Large intestine (tissue), 3 donors: Measurements from ENCODE around the gene AKAP13. TPM values are rescaled to one million over a fixed set of nuclear protein-coding genes. Genes with fewer than 3 reads are reported as not detected.

ENCODE experiments used
- DNase-seq, 2 donors: peaks; one replicate each; pipeline versions ENCODE4 v3.0.0 to v3.0.0-alpha.2; 2013
- H3K27ac ChIP-seq: one replicate; pipeline ENCODE4 v1.5.1; 2013; ENCODE audit warnings: low read length
- H3K27me3 ChIP-seq: 2 replicates; pipeline ENCODE4 v1.6.1; 2013; ENCODE audit warnings: low read length; ENCODE audit not compliant: control insufficient read depth, insufficient read depth
- H3K36me3 ChIP-seq: 2 replicates; pipeline ENCODE4 v1.6.1; 2013; ENCODE audit warnings: low read length; ENCODE audit not compliant: control insufficient read depth, insufficient read depth
- H3K4me1 ChIP-seq: one replicate; pipeline ENCODE4 v1.6.1; 2013; ENCODE audit warnings: low read length; ENCODE audit not compliant: control insufficient read depth, insufficient read depth
- H3K4me3 ChIP-seq: one replicate; pipeline ENCODE4 v1.5.1; 2013; ENCODE audit warnings: low read length
- H3K9me3 ChIP-seq: one replicate; pipeline ENCODE4 v1.6.1; 2013; ENCODE audit warnings: mild to moderate bottlenecking, low read depth, low read length, moderate library complexity; ENCODE audit not compliant: control insufficient read depth
- WGBS: methylation state at CpG from one replicate; pipeline ENCODE4 v1.1.5; 2013; ENCODE audit warnings: low lambda C conversion rate; ENCODE audit not compliant: insufficient coverage; 5-methylcytosine and 5-hydroxymethylcytosine counted together
- polyA plus RNA-seq: library from polyadenylated mRNA; unstranded; fragments of 120-200 nt; gene quantifications from one replicate; pipeline ENCODE4 v1.2.1, GENCODE V29; 2013

AKAP13 gene
- polyA plus RNA-seq, 1 donor, result 68.9 TPM

DNA sequence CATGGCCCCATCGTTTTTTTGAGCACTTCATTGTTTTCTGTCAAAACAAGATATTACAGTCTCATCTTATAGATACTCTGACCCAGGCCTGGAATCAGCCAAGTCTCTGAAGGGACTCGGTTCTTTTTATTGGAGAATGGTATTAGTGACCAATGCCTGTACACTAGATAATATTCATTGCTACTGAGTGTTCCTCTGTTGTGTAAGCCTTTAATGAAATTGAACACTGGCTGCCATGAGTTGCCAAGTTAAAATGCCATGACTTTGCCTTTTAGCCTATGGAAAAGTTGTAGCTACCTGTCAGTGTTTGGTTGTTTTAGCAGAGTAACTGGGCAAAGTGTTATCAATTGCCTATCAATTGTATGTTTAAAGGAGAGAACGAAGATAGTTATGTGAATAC, 134.0 kb downstream of the AKAP13 start:
- H3K9me3 ChIP-seq, result no peaks in the 10 kb centered on the region
- H3K4me3 ChIP-seq, result no peak overlapping the region
- H3K27ac ChIP-seq, result no peak overlapping the region
- H3K36me3 ChIP-seq, result no peaks in the 10 kb centered on the region
- no peak for DNase-seq
- WGBS, result 46% methylated on average over 2 of the region's 3 CpGs
- no peaks in the 10 kb centered on the region for H3K4me1 ChIP-seq
- H3K27me3 ChIP-seq, result no peaks in the 10 kb centered on the region

- H3K36me3 ChIP-seq, result no peaks in the 10 kb centered on the region
- WGBS, result no CpG with 5 or more reads among the region's 4 CpGs
- H3K4me1 ChIP-seq, result peaks cover 2% of the 10 kb centered on the region
- peak in 1 of 2 donors; percentile 47 for DNase-seq
- H3K27me3 ChIP-seq, result no peaks in the 10 kb centered on the region
- H3K4me3 ChIP-seq, result no peak overlapping the region
- no peaks in the 10 kb centered on the region for H3K9me3 ChIP-seq
- peak overlapping the region; percentile 9 for H3K27ac ChIP-seq
Measured at GRCh38 chr15:85515212-85515611, 134.8 kb downstream of the AKAP13 start.

DNA sequence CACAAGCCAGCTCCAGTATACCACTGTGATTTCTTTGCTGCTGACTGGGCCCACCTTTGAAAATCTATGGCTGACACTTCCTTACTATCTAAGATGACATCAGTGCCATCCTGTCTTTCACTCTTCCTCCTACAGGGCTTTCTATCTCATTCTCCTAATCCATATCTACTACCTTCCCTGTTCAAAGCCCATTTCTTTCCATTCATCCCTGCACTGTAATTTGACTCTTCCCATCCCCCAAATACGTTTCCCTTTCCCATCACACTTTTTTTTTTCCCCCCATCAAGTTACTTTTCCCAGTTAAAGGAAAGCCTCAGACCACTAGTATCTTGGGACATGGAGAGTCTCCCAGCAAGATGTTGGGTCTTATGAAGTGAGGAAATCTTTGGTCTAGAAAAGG, 136.7 kb downstream of the AKAP13 start:
- no peak overlapping the region for H3K27ac ChIP-seq
- no CpG with 5 or more reads among the region's 1 CpG for WGBS
- DNase-seq, result no peak
- peaks cover 2% of the 10 kb centered on the region for H3K4me1 ChIP-seq
- no peaks in the 10 kb centered on the region for H3K27me3 ChIP-seq
- no peaks in the 10 kb centered on the region for H3K36me3 ChIP-seq
- no peak overlapping the region for H3K4me3 ChIP-seq
- no peaks in the 10 kb centered on the region for H3K9me3 ChIP-seq

- H3K4me3 ChIP-seq, result no peak overlapping the region
- no peaks in the 10 kb centered on the region for H3K27me3 ChIP-seq
- H3K27ac ChIP-seq, result no peak overlapping the region
- peaks cover 12% of the 10 kb centered on the region for H3K36me3 ChIP-seq
- H3K9me3 ChIP-seq, result no peaks in the 10 kb centered on the region
- 62% methylated on average over 2 of the region's 5 CpGs for WGBS
- peaks cover 2% of the 10 kb centered on the region for H3K4me1 ChIP-seq
- DNase-seq, result no peak
Measured at GRCh38 chr15:85518979-85519761, 138.8 kb downstream of the AKAP13 start.

- Histone ChIP-seq H3K27ac (no peak overlapping the region), H3K4me3 (no peak overlapping the region), H3K36me3 (peaks cover 12% of the 10 kb centered on the region), H3K27me3 (no peaks in the 10 kb centered on the region), H3K4me1 (peaks cover 2% of the 10 kb centered on the region), H3K9me3 (no peaks in the 10 kb centered on the region)
- DNase-seq, result no peak
- 40% methylated on average over 1 of the region's 3 CpGs for WGBS
Measured at GRCh38 chr15:85520650-85521049, 140.2 kb downstream of the AKAP13 start.

DNA sequence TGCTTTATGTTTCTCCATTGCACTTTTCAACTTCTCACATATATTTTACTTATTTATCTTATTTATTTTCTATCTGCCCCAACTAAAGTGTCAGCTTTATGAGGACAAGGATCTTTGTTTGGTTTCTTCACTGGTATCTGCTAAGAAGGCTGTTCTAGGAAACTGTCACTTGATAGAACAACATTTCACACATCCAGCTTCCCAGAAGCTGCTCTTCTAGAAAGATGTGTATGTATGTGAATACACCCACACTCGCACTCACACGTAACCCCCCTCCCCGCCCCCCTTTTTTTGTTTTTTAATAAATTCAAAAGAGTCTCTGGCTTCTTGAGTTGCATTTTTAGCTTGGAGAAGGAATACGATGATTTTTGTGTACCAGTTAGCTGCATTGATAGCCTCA, 143.1 kb downstream of the AKAP13 start:
- no peaks in the 10 kb centered on the region for H3K9me3 ChIP-seq
- WGBS, result no CpG with 5 or more reads among the region's 4 CpGs
- H3K27ac ChIP-seq, result no peak overlapping the region
- H3K27me3 ChIP-seq, result no peaks in the 10 kb centered on the region
- DNase-seq, result no peak
- peaks cover 5% of the 10 kb centered on the region for H3K4me1 ChIP-seq
- no peak overlapping the region for H3K4me3 ChIP-seq
- H3K36me3 ChIP-seq, result peaks cover 14% of the 10 kb centered on the region

DNA sequence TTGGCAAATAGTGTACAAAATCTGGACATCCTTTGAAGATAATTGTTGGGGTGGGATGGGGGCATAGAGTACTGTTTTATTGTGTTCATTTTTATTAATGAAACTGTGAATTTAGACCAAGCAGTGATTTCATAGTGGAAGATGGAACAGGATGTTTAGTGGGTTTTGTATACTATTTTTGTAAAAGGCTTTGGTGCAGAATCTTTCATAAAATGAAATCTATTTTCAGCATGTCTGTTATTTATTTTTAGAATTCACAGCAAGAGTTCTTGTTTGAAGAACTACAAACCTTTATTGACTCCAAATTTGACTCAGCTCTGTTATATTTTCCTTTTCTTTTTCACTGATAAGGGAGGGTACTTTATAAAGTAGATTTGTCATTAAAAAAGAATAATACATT, 145.4 kb downstream of the AKAP13 start:
- Histone ChIP-seq H3K27ac (no peak overlapping the region), H3K9me3 (no peaks in the 10 kb centered on the region), H3K36me3 (peaks cover 18% of the 10 kb centered on the region), H3K27me3 (no peaks in the 10 kb centered on the region), H3K4me1 (peaks cover 3% of the 10 kb centered on the region), H3K4me3 (no peak overlapping the region)
- no peak for DNase-seq

DNA sequence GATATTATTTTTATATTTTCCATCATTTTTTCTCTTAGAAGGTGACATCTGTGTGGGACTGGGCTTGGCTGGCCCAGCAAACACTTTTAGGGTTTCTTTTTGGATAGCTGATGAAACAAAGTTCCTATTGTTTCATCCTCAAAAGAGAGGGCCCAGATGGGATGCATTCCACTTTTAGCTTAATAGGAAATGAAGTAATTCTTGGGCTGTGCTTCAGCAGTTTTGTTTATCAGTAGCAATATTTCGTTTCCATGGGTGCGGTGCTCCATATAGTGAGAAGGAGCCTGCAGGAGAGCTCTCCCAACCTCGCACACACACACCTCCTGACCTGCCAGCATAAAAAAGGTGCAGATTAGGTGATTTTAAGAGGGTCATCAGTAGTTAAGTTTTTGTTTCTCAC, 147.5 kb downstream of the AKAP13 start:
- Histone ChIP-seq H3K36me3 (peaks cover 18% of the 10 kb centered on the region), H3K4me1 (peaks cover 3% of the 10 kb centered on the region), H3K27me3 (no peaks in the 10 kb centered on the region), H3K9me3 (no peaks in the 10 kb centered on the region), H3K27ac (peak overlapping the region; percentile 25), H3K4me3 (no peak overlapping the region)
- DNase-seq, result peak; percentile 57 to 61
- no CpG with 5 or more reads among the region's 3 CpGs for WGBS

GRCh38 chr15:85530079-85530478, 149.7 kb downstream of the AKAP13 start:
- no peaks in the 10 kb centered on the region for H3K9me3 ChIP-seq
- H3K27me3 ChIP-seq, result no peaks in the 10 kb centered on the region
- no peak overlapping the region for H3K4me3 ChIP-seq
- no peak overlapping the region for H3K27ac ChIP-seq
- 50% methylated on average over 2 of the region's 7 CpGs for WGBS
- peaks cover 3% of the 10 kb centered on the region for H3K4me1 ChIP-seq
- DNase-seq, result no peak
- peaks cover 18% of the 10 kb centered on the region for H3K36me3 ChIP-seq

DNA sequence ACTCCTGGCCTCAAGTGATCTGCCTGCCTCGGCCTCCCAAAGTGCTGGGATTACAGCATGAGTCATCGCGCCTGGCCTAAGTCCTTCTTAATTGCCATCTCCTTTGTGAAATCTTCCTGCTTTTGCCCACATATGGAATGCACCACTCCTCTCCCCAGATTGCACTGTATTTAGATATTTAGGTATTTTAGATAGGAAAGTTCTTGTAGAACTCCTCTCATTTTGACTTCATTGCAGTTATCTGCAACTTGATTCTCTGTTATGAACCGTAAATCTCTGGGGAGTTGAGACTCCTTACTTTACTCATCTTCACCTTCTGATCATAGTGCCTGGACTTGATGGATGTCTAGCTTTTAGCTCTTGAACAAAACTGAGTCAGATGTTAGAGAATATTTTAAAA, 150.7 kb downstream of the AKAP13 start:
- Histone ChIP-seq H3K4me1 (peaks cover 3% of the 10 kb centered on the region), H3K4me3 (no peak overlapping the region), H3K9me3 (no peaks in the 10 kb centered on the region), H3K27me3 (no peaks in the 10 kb centered on the region), H3K27ac (no peak overlapping the region), H3K36me3 (peaks cover 22% of the 10 kb centered on the region)
- no peak for DNase-seq
- whole genome bisulfite sequencing, result no CpG with 5 or more reads among the region's 4 CpGs

DNA sequence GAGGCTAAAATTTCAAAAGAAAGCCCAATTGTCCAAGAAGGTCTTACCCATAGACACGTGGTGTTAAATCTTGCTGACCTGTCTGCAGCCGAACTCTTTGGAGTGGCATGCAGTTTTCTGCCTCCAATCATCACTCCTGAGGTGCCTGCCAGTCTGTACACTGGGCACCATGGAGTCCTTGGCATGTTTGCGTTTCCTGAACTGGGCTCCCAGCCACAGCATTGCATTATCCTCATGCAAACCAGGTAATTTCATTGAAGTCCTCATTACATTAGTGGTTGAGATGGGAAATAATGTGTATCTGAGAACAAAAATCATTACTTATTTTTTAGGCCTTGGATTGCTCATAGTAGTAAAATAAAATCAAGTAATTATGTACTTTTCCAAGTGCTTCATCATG, 152.3 kb downstream of the AKAP13 start:
- peaks cover 20% of the 10 kb centered on the region for H3K36me3 ChIP-seq
- H3K9me3 ChIP-seq, result no peaks in the 10 kb centered on the region
- H3K27me3 ChIP-seq, result no peaks in the 10 kb centered on the region
- no CpG with 5 or more reads among the region's 3 CpGs for WGBS
- DNase-seq, result no peak
- H3K27ac ChIP-seq, result no peak overlapping the region
- H3K4me1 ChIP-seq, result peaks cover 3% of the 10 kb centered on the region
- H3K4me3 ChIP-seq, result no peak overlapping the region
